IPS-NIHi7 (cell line): ENCODE data around the gene GTF2A1.

Source experiments
- DNase-seq: peaks from one replicate; pipeline ENCODE4 v3.0.0; 2012; ENCODE audit warnings: mixed read lengths; ENCODE audit errors: extremely low spot score

GTF2A1 gene

DNA sequence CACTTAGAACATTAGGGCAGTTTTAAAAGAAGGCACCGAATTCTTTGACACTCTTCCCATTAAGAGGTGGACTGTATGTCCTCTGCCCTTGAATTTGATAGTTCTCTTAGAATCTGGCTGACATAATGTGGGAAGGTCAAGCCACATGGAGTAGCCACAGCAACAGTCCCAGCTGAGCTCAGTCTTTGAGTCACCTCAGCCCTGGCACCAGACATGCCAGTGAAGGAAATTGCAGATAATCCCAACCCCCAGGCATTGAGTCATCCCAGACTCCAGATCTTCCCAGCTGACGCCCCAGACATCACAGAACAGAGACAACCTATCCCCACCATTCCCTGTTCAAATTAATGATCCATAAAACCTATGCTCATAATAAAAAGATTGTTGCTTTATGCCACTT lies 83.4 kb downstream of the GTF2A1 start:
- DNase-seq, result no peak

DNA sequence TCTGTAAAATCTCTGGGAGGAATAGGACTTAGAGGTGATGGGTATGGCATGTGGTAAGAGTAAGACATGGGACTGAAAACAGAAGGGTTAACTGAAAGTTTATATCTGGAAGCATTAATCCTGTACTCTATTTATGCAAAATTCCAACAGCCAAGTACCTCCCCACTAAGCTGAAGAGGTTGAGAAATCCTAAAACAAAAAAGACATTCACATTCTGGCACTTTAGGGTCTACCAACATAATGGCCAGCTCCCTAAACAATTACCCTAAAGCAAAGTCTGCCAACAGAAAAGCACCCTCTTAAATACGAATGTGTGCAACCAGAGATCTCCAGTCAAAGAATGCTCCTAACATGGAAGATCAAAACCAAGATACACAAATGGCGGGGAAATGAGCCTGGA lies 87.4 kb downstream of the GTF2A1 start:
- no peak for DNase-seq

GRCh38 chr14:81132468-81132867 lies 88.3 kb downstream of the GTF2A1 start:
- DNase-seq, result no peak

- no peak for DNase-seq
Observed at GRCh38 chr14:81129242-81129641, 91.5 kb downstream of the GTF2A1 start.

- DNase-seq, result no peak
Observed at GRCh38 chr14:81127785-81128184, 93.0 kb downstream of the GTF2A1 start.

DNA sequence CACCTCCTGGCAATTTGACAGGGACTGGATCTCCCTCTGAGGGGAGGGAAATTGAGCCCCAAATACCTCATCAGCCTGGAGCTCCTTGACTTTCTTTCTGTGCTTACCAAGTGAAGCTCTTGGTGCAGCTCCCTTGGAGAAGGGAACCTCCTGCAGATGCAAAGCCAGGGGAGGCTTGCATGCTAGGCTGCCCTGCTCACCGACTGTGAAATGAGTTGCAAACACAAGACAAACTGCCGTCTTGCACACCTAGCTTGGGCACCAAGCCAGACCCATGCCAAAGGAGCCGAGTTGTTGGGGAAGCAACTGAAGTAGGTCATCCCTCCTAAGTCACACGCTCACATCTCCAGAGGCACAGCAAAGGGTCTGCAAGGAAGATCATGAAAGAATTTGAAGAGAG lies 95.2 kb downstream of the GTF2A1 start:
- no peak for DNase-seq
